GM18951 (cell line): ENCODE measurements around the gene GPSM3.

Source experiments
- POLR2A ChIP-seq: IDR thresholded peaks from 4 replicates; pipeline ENCODE4 v1.6.1; 2011; ENCODE audit warnings: mild to moderate bottlenecking; ENCODE audit not compliant: insufficient read length, insufficient read depth; ENCODE audit errors: extremely low read depth
- in situ Hi-C: fragments of 300-500 bp; cut with MboI; formaldehyde crosslinking; loops from one replicate; pipeline ENCODE4 v1.12.0; 2022; ENCODE audit warnings: low sequenced_read_pairs, mixed read lengths, inconsistent platforms; ENCODE audit not compliant: unreplicated experiment

GPSM3 gene

GRCh38 chr6:32192608-32193039 lies at the start of gene GPSM3:
Gene GPSM3, minus strand, starts transcription at chr6:32192643. Its CDS starts 130 bp downstream, at chr6:32192513.
- in situ Hi-C loops: no loop called here
- peak; percentile 67 for TF ChIP-seq POLR2A

- no peak for TF ChIP-seq POLR2A
- in situ Hi-C loops: loop anchor here (10.0 kb wide), 1 partner anchor 164 kb away; the partner anchor contains the start of gene BTNL2
These were observed 48.2 kb upstream of the GPSM3 start for GRCh38 chr6:32240686-32241085.

GRCh38 chr6:32239462-32239861 lies 47.0 kb upstream of the GPSM3 start:
- TF ChIP-seq POLR2A: no peak
- in situ Hi-C loops: no loop called here

- in situ Hi-C loops: no loop called here
- no peak for TF ChIP-seq POLR2A
These were observed 42.5 kb upstream of the GPSM3 start for GRCh38 chr6:32234934-32235333.

- TF ChIP-seq POLR2A: no peak
- in situ Hi-C loops: no loop called here
These were observed 34.0 kb upstream of the GPSM3 start for GRCh38 chr6:32226434-32226833.

- no peak for TF ChIP-seq POLR2A
- in situ Hi-C loops: no loop called here
These were observed 32.3 kb upstream of the GPSM3 start for GRCh38 chr6:32224696-32225095.

GRCh38 chr6:32223258-32224235 lies 31.1 kb upstream of the GPSM3 start, which contains the start of gene NOTCH4:
Gene NOTCH4, minus strand, starts transcription at chr6:32224067. Its CDS starts 139 bp downstream, at chr6:32223928.
- in situ Hi-C loops: no loop called here
- TF ChIP-seq POLR2A: no peak

GRCh38 chr6:32222333-32223230 lies 30.1 kb upstream of the GPSM3 start:
- no peak for TF ChIP-seq POLR2A
- in situ Hi-C loops: no loop called here

- no peak for TF ChIP-seq POLR2A
- in situ Hi-C loops: no loop called here
These were observed 27.6 kb upstream of the GPSM3 start for GRCh38 chr6:32220021-32220420.

GRCh38 chr6:32218167-32218566 lies 25.7 kb upstream of the GPSM3 start:
- TF ChIP-seq POLR2A: no peak
- in situ Hi-C loops: no loop called here

GRCh38 chr6:32216998-32217397 lies 24.6 kb upstream of the GPSM3 start:
- in situ Hi-C loops: no loop called here

GRCh38 chr6:32216285-32216684 lies 23.8 kb upstream of the GPSM3 start:
- no peak for TF ChIP-seq POLR2A

More at GRCh38 chr6:32216998-32217397, 24.6 kb upstream of the GPSM3 start:
- no peak for TF ChIP-seq POLR2A

GRCh38 chr6:32215617-32216016 lies 23.2 kb upstream of the GPSM3 start:
- no peak for TF ChIP-seq POLR2A
- in situ Hi-C loops: no loop called here

More at GRCh38 chr6:32216285-32216684, 23.8 kb upstream of the GPSM3 start:
- in situ Hi-C loops: no loop called here
